ENCODE results near the gene SETD2. TPM values are rescaled to one million over a fixed set of nuclear protein-coding genes. Genes with fewer than 3 reads are reported as not detected.

Gene SETD2
- total and polyA plus RNA-seq, 7 donors = 12.0 to 72.6 (median 52.3) TPM

GRCh38 chr3:47159820-47160219 lies 4.1 kb downstream of the SETD2 start:
- Histone ChIP-seq H3K4me1 (peaks cover 0 to 79% (median 62%) of the 10 kb centered on the region in 4 donors), H3K9me3 (no peaks in the 10 kb centered on the region), H3K27ac (no peak overlapping the region), H3K27me3 (no peaks in the 10 kb centered on the region), H3K36me3 (no peaks in the 10 kb centered on the region), H3K4me3 (no peak overlapping the region)
- no peak for TF ChIP-seq CTCF (IDR thresholded peaks at IDR 0.05)
- no peak for TF ChIP-seq EP300 (IDR thresholded peaks at IDR 0.05)
- no peak for TF ChIP-seq POLR2AphosphoS5 (IDR thresholded peaks at IDR 0.05)
- TF ChIP-seq POLR2A (IDR thresholded peaks at IDR 0.05) = no peak
- intact Hi-C loops (cut with DNase I) = loop anchor here (5.0 to 10.0 kb wide), 5 partner anchors 155 to 225 kb away; partner anchors contain the start of genes CCDC12, NBEAL2 and PTPN23
- WGBS, 2 donors = 58 to 76% methylated on average over 3 of the region's 3 CpGs
- DNase-seq = no peak

- no peak for DNase-seq
- intact Hi-C loops (cut with DNase I) = no loop called here
These were observed 5.7 kb downstream of the SETD2 start for GRCh38 chr3:47158208-47158607.

GRCh38 chr3:47156396-47156795 lies 7.5 kb downstream of the SETD2 start:
- Histone ChIP-seq H3K36me3 (no peaks in the 10 kb centered on the region), H3K27me3 (no peaks in the 10 kb centered on the region), H3K27ac (no peak overlapping the region), H3K4me3 (no peak overlapping the region), H3K9me3 (no peaks in the 10 kb centered on the region), H3K4me1 (peaks cover 0 to 74% (median 50%) of the 10 kb centered on the region in 4 donors)
- TF ChIP-seq POLR2A (IDR thresholded peaks at IDR 0.05) (no peak), EP300 (IDR thresholded peaks at IDR 0.05) (no peak), CTCF (IDR thresholded peaks at IDR 0.05) (no peak), POLR2AphosphoS5 (IDR thresholded peaks at IDR 0.05) (no peak)
- intact Hi-C loops (cut with DNase I) = no loop called here
- DNase-seq = no peak
- WGBS, 2 donors = 46 to 79% methylated on average over 1 of the region's 1 CpG

More at GRCh38 chr3:47158208-47158607, 5.7 kb downstream of the SETD2 start:
- TF ChIP-seq POLR2A (IDR thresholded peaks at IDR 0.05) = no peak
- TF ChIP-seq CTCF (IDR thresholded peaks at IDR 0.05) = no peak
- no peak for TF ChIP-seq POLR2AphosphoS5 (IDR thresholded peaks at IDR 0.05)
- no peak for TF ChIP-seq EP300 (IDR thresholded peaks at IDR 0.05)
- H3K36me3 ChIP-seq = no peaks in the 10 kb centered on the region
- no peak overlapping the region for H3K4me3 ChIP-seq
- no peaks in the 10 kb centered on the region for H3K27me3 ChIP-seq
- peaks cover 0 to 83% (median 64%) of the 10 kb centered on the region in 4 donors for H3K4me1 ChIP-seq
- H3K9me3 ChIP-seq = no peaks in the 10 kb centered on the region
- H3K27ac ChIP-seq = no peak overlapping the region

- DNase-seq = no peak
- WGBS, 2 donors = 73 to 93% methylated on average over 2 of the region's 2 CpGs
- Histone ChIP-seq H3K27ac (no peak overlapping the region), H3K4me1 (peaks cover 0 to 53% (median 31%) of the 10 kb centered on the region in 4 donors), H3K4me3 (no peak overlapping the region), H3K36me3 (no peaks in the 10 kb centered on the region), H3K27me3 (no peaks in the 10 kb centered on the region), H3K9me3 (no peaks in the 10 kb centered on the region)
- intact Hi-C loops (cut with DNase I) = no loop called here
- TF ChIP-seq EP300 (IDR thresholded peaks at IDR 0.05) (no peak), POLR2AphosphoS5 (IDR thresholded peaks at IDR 0.05) (no peak), POLR2A (IDR thresholded peaks at IDR 0.05) (no peak), CTCF (IDR thresholded peaks at IDR 0.05) (no peak)
These were observed 11.3 kb downstream of the SETD2 start for GRCh38 chr3:47152578-47152977.

- no peak overlapping the region for H3K4me3 ChIP-seq
- H3K27me3 ChIP-seq = no peaks in the 10 kb centered on the region
- no peak for TF ChIP-seq POLR2A (IDR thresholded peaks at IDR 0.05)
- no peak for TF ChIP-seq POLR2AphosphoS5 (IDR thresholded peaks at IDR 0.05)
- no peak for TF ChIP-seq EP300 (IDR thresholded peaks at IDR 0.05)
- TF ChIP-seq CTCF (IDR thresholded peaks at IDR 0.05) = no peak
- H3K36me3 ChIP-seq = no peaks in the 10 kb centered on the region
- intact Hi-C loops (cut with DNase I) = no loop called here
- H3K4me1 ChIP-seq = peaks cover 0 to 47% (median 25%) of the 10 kb centered on the region in 4 donors
- WGBS, 2 donors = 64 to 80% methylated on average over 1 of the region's 1 CpG
- H3K27ac ChIP-seq = no peak overlapping the region
- no peak for DNase-seq
- H3K9me3 ChIP-seq = no peaks in the 10 kb centered on the region
These were observed 12.1 kb downstream of the SETD2 start for GRCh38 chr3:47151836-47152235.

All from sigmoid colon (tissue), 7 donors.